ENCODE results near the gene TESMIN.

Gene TESMIN

DNA sequence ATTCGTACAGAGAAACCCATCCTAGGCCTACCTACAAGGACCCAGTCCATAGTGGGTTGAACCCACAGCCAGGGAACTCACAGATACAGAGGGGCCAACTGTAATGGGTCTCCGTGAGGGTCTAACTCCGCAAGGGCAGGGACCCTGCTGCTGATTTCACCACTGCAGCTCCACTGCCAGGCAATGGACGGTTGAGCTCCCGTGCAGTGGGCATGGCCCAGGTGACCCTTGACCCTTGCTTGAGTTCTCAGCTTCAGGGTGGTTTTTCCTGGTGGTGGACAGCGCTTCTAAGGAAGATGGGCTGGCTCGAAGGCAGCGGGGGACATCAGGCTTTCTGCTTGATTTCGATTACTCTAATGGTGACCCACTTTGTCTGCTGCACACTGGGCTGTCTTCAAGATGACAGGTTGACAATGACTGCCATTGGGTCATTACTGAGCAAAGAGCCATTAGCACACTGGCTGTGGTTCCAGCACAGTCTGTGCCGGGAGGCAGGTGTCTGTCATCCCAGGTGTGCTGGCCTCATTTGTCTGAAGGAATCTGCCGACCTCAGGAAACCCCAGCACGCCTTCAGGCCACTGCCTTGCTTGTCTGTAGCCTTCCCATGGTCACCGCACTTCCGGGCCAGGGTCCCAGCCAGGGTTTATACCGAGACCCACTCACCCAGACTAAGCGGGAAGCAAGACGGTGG lies 70.6 kb downstream of the TESMIN start:
- TF ChIP-seq FOXM1 (IDR thresholded peaks at IDR 0.05; ENCODE audit: borderline replicate concordance) = no peak
- TF ChIP-seq SUZ12 (IDR thresholded peaks at IDR 0.05) = no peak
- TF ChIP-seq TARDBP (IDR thresholded peaks at IDR 0.05) = no peak
- no peak for TF ChIP-seq ELF4 (IDR thresholded peaks at IDR 0.05)
- no peak for TF ChIP-seq FOXK2 (IDR thresholded peaks at IDR 0.05)
- no peak for TF ChIP-seq L3MBTL2 (conservative IDR thresholded peaks at IDR 0.05)
- no peak for TF ChIP-seq FOXA1 (IDR thresholded peaks at IDR 0.05)
- TF ChIP-seq PKNOX1 (IDR thresholded peaks at IDR 0.05) = no peak
- no peak for TF ChIP-seq ARNT (IDR thresholded peaks at IDR 0.05)
- no peak for TF ChIP-seq ZNF384 (IDR thresholded peaks at IDR 0.05)
- no peak for TF ChIP-seq NFRKB (IDR thresholded peaks at IDR 0.05)
- no peak for TF ChIP-seq HDGF (IDR thresholded peaks at IDR 0.05; ENCODE audit: borderline replicate concordance)
- TF ChIP-seq LEF1 (IDR thresholded peaks at IDR 0.05; ENCODE audit: borderline replicate concordance) = no peak
- no peak for TF ChIP-seq SP1 (IDR thresholded peaks at IDR 0.05)
- TF ChIP-seq BHLHE40 (IDR thresholded peaks at IDR 0.05; ENCODE audit: borderline replicate concordance) = no peak
- ChIA-PET POLR2A (no interaction called here), CTCF (no interaction called here)
- no peak for DNase-seq (ENCODE audit: extremely low spot score)

DNA sequence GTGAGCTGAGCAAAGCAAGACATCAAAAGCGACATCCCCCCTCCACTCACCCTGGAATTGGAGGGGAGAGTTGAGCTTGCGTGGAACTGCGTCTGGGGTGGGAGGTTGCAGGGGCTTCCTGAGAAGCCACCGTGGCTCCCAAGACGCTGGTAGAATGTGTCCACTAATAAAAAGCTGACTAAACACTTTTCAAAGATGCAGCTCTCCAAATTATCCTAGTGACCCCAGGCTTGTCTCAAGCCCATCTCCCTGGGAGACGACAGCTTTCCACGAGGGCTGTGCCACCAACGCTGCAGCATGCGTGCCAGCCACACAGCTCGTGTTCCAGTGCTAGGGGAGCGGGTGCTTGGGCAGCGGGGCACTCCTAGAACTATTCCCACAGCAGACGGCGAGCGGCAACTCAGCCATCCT lies 73.3 kb downstream of the TESMIN start:
- POLR2A ChIA-PET = no interaction called here
- no peak for DNase-seq (ENCODE audit: extremely low spot score)
- no peak for TF ChIP-seq PKNOX1 (IDR thresholded peaks at IDR 0.05)
- no peak for TF ChIP-seq SUZ12 (IDR thresholded peaks at IDR 0.05)
- no peak for TF ChIP-seq CTBP1 (IDR thresholded peaks at IDR 0.05; ENCODE audit: borderline replicate concordance)
- no peak for TF ChIP-seq FOXA1 (IDR thresholded peaks at IDR 0.05)
- no peak for TF ChIP-seq SP1 (IDR thresholded peaks at IDR 0.05)
- TF ChIP-seq HDGF (IDR thresholded peaks at IDR 0.05; ENCODE audit: borderline replicate concordance) = no peak
- no peak for TF ChIP-seq LEF1 (IDR thresholded peaks at IDR 0.05; ENCODE audit: borderline replicate concordance)
- no peak for TF ChIP-seq TARDBP (IDR thresholded peaks at IDR 0.05)
- TF ChIP-seq BHLHE40 (IDR thresholded peaks at IDR 0.05; ENCODE audit: borderline replicate concordance) = no peak
- TF ChIP-seq FOXM1 (IDR thresholded peaks at IDR 0.05; ENCODE audit: borderline replicate concordance) = no peak
- TF ChIP-seq ELF4 (IDR thresholded peaks at IDR 0.05) = no peak
- TF ChIP-seq NFRKB (IDR thresholded peaks at IDR 0.05) = no peak
- TF ChIP-seq L3MBTL2 (conservative IDR thresholded peaks at IDR 0.05) = no peak
- TF ChIP-seq FOXK2 (IDR thresholded peaks at IDR 0.05) = no peak
- TF ChIP-seq ZNF384 (IDR thresholded peaks at IDR 0.05) = no peak
- no peak for TF ChIP-seq ARNT (IDR thresholded peaks at IDR 0.05)
- CTCF ChIA-PET = no interaction called here

- ChIA-PET CTCF (no interaction called here), POLR2A (no interaction called here)
- TF ChIP-seq SUZ12 (IDR thresholded peaks at IDR 0.05) (no peak), ZNF384 (IDR thresholded peaks at IDR 0.05) (no peak), SP1 (IDR thresholded peaks at IDR 0.05) (no peak), LEF1 (IDR thresholded peaks at IDR 0.05; ENCODE audit: borderline replicate concordance) (no peak), ELF4 (IDR thresholded peaks at IDR 0.05) (no peak), L3MBTL2 (conservative IDR thresholded peaks at IDR 0.05) (no peak), FOXA1 (IDR thresholded peaks at IDR 0.05) (no peak), FOXK2 (IDR thresholded peaks at IDR 0.05) (no peak), FOXM1 (IDR thresholded peaks at IDR 0.05; ENCODE audit: borderline replicate concordance) (no peak), ARNT (IDR thresholded peaks at IDR 0.05) (no peak), PKNOX1 (IDR thresholded peaks at IDR 0.05) (no peak), TARDBP (IDR thresholded peaks at IDR 0.05) (no peak), HDGF (IDR thresholded peaks at IDR 0.05; ENCODE audit: borderline replicate concordance) (no peak), NFRKB (IDR thresholded peaks at IDR 0.05) (no peak), CTBP1 (IDR thresholded peaks at IDR 0.05; ENCODE audit: borderline replicate concordance) (no peak), BHLHE40 (IDR thresholded peaks at IDR 0.05; ENCODE audit: borderline replicate concordance) (no peak)
- DNase-seq (ENCODE audit: extremely low spot score) = no peak
Measured at GRCh38 chr11:68677432-68677831, 73.9 kb downstream of the TESMIN start.

DNA sequence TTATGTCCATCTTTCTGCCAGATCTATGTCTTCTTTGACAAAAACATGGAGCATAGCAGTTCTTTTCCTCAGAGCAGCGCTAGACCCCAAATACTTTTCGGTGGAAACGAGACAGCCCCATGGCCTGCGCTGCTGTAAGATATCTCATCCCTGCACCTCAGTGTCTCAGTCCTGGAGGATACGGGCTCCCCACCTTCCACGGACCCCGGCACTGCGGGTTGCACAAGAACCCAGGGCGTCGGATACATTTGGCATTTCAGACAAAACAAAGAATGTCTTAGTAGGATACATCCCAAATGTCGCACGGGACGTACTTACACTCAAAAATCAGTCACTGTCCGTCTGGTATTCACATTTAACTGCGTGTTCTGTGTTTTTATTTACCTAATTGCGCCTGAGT lies 76.9 kb downstream of the TESMIN start:
- no peak for TF ChIP-seq HDGF (IDR thresholded peaks at IDR 0.05; ENCODE audit: borderline replicate concordance)
- TF ChIP-seq FOXK2 (IDR thresholded peaks at IDR 0.05) = no peak
- no peak for TF ChIP-seq CTBP1 (IDR thresholded peaks at IDR 0.05; ENCODE audit: borderline replicate concordance)
- TF ChIP-seq LEF1 (IDR thresholded peaks at IDR 0.05; ENCODE audit: borderline replicate concordance) = no peak
- TF ChIP-seq NFRKB (IDR thresholded peaks at IDR 0.05) = no peak
- no peak for TF ChIP-seq SUZ12 (IDR thresholded peaks at IDR 0.05)
- TF ChIP-seq BHLHE40 (IDR thresholded peaks at IDR 0.05; ENCODE audit: borderline replicate concordance) = no peak
- TF ChIP-seq FOXA1 (IDR thresholded peaks at IDR 0.05) = no peak
- no peak for TF ChIP-seq SP1 (IDR thresholded peaks at IDR 0.05)
- no peak for DNase-seq (ENCODE audit: extremely low spot score)
- ChIA-PET POLR2A (no interaction called here), CTCF (no interaction called here)

- TF ChIP-seq ARNT (IDR thresholded peaks at IDR 0.05) (no peak), ZNF384 (IDR thresholded peaks at IDR 0.05) (no peak), PKNOX1 (IDR thresholded peaks at IDR 0.05) (no peak), SUZ12 (IDR thresholded peaks at IDR 0.05) (no peak), CTBP1 (IDR thresholded peaks at IDR 0.05; ENCODE audit: borderline replicate concordance) (no peak), L3MBTL2 (conservative IDR thresholded peaks at IDR 0.05) (no peak), NFRKB (IDR thresholded peaks at IDR 0.05) (no peak), TARDBP (IDR thresholded peaks at IDR 0.05) (no peak)
- POLR2A ChIA-PET = no interaction called here
- CTCF ChIA-PET = no interaction called here
- no peak for DNase-seq (ENCODE audit: extremely low spot score)
Measured at GRCh38 chr11:68673991-68674390, 77.3 kb downstream of the TESMIN start.

Measured in HEK293T (cell line).